Breast epithelium (tissue), 3 donors: ENCODE data around the gene AOPEP.

Source experiments
- CTCF ChIP-seq, 3 donors: fragments of 450-650 bp; IDR thresholded peaks; one replicate each; pipeline ENCODE4 v1.5.1; 2016 to 2017; ENCODE audit warnings: antibody characterized with exemption in 3 of 3, mild to moderate bottlenecking in 3 of 3, moderate library complexity in 3 of 3
- POLR2A ChIP-seq: fragments of 450-650 bp; IDR thresholded peaks from one replicate; pipeline ENCODE4 v1.6.1; 2016; ENCODE audit warnings: antibody characterized with exemption, mild to moderate bottlenecking, moderate library complexity
- POLR2AphosphoS5 ChIP-seq, 3 donors: sonication (generic); formaldehyde crosslinking; IDR thresholded peaks; one replicate each; pipeline ENCODE4 v1.6.1; 2017; ENCODE audit warnings: antibody characterized with exemption in 3 of 3

DNA sequence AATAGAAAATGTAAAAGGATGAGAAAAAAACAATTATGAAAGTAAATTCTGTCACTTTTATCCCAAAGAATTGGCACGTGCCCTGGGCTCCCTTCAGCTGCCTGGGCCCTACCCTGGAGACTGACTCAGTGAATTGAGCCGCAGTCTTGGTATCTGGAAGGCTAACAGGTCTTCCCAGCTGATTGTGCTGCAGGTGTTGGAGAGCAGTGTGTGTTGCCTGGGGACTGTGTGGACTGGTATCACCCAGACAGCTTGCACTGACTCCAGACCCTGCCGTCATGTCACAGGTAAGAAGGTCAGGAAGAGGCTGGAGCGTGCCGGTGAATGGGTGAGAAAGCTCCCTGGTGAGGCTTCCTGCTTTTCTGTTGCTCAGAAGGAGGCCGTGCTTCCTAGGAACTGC, 83.3 kb downstream of the AOPEP start:
- TF ChIP-seq CTCF (IDR thresholded peaks at IDR 0.05) (no peak), POLR2A (no peak), POLR2AphosphoS5 (IDR thresholded peaks at IDR 0.05) (no peak)
